ENCODE measurements around the gene MXRA8.

Gene MXRA8

GRCh38 chr1:1365875-1366698, 7.7 kb upstream of the MXRA8 start:
- DNase-seq: no peak

DNA sequence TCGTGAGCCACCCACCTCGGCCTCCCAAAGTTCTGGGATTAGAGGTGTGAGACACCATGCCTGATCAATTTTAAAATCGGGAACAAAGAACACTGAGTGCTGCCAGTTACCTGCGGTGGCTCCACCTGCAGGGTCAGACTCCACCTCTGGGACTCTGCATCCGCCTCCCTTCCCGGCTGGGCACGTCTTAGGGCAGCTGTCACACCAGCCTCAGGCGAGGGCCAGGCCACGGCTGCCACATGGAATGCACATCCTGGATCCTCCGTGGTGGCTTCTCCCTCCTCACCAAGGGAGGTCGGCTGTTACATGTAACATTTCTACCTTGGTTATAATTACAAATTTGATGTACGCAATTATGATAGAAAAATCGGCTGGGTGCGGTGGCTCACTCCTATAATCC, 5.9 kb upstream of the MXRA8 start:
- DNase-seq: no peak

DNA sequence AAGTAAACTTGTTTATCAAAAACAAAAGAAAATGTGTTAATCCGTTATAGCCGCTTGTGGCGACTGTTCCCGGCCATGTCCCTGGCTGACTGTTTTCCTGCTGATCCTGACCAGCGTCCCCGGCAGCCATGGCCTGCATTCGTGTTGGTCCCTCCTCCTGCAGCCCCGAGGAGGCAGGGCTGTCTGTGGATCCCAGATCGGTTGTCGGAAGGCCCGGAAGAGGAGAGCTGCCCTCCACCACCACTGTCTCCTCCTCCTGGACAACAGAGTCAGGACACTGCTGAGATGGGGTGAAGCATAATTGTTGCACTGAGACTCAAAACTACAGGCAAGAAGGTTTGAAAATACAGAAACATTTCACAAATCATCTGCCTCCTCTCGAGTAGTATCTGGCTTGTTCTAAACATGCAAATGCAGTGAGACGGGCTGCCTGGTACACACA, 3.6 kb upstream of the MXRA8 start:
- DNase-seq: no peak

GRCh38 chr1:1361233-1361981, 3.1 kb upstream of the MXRA8 start:
- DNase-seq: no peak

GRCh38 chr1:1360506-1361169, 2.3 kb upstream of the MXRA8 start:
- no peak for DNase-seq

- DNase-seq: no peak
Measured at GRCh38 chr1:1359664-1360468, 1.5 kb upstream of the MXRA8 start.

DNA sequence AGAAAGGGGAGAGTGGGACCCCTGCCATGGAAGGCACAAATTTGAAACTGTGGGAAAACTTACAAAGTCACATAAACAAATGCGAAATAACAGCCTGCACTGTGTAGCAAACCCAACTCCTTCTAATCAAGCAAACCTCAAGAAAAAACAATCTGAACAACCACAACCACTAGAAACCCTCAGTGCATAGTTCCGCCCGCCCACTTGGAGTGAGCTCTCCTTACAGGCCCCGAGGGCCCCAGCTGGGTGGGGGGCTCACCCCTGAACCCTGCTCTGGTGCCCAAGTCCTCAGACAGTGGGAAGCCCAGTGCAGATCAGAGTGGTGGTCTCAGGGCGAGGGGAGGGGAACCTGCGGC, 931 bp upstream of the MXRA8 start:
- DNase-seq: no peak

DNA sequence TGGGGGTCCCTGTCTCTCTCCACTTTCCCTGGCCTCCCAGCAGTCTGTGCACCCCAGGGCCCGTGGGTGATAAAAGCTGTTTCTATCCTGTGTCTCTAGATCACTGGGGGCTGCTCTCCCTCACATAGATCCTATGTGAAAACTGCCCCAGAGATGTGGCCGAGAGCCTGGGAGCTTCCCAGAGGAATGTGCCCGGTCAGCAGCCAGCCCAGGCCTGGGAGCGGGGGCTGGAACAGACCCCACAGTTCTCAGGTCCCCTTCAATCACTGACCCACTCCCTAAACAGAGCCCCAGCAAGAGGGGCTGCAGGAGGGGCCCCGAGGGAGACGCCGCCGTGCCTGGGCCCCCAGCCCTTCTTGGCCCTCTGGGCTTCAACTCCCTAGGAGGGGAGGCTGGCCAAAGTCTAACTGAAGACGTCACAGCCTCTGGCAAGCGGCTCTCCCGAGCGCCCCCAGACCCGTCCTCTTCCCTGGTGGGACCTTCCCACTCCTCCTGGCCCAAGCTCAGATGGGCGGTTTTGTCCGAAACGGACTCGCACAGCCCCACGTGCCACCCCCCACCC, 403 bp downstream of the MXRA8 start:
- DNase-seq: no peak

- no peak for DNase-seq
Measured at GRCh38 chr1:1356796-1357401, 1.5 kb downstream of the MXRA8 start.

DNA sequence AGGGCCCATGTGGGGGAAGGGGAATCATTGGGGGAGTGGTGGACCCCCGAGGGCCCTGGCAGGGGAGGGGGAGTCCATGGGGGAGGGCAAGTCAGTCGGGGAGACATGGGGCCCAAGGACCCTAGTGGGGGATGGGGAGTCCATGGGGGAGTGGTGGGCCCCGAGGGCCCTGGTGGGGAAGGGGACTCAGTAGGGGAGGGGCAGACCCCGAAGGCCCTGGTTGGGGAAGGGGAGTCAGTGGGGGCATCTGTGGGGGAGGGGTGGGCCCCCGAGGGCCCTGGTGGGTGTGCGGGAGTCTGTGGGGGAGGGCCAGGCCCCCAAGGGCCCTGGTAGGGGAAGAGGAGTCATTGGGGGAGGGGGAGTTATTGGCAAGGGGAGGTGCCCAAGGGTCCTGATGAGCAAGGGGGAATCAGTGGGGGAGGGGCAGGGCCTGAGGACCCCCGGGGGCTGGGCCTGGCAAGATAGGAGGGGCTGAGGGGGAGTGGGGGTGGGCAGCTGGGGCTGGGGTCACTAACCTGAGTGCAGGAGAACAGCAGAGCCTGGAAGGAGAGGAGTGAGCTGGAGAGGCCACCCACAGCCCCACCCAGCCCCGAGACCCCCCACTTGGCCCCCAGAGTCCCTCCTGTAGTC, 2.1 kb downstream of the MXRA8 start:
- DNase-seq: no peak

DNA sequence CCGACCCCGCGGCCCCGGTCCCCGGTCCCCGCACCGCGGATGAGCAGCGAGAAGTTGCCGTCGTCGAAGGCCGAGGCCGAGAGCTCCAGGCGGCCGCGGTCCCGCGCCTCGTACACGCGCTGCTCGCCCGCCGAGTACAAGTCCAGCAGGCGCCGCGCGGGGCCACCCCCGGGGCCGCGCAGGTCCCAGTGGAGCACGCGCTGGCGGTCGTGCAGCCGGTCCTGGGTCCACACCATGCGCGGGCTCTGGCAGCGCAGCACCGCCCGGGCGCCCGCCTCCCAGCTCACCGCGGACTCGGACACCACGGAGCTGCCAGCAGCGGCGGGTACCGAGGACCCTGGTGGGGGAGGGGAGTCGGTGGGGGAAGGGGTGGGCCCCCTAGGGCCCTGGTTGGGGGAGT, 2.9 kb downstream of the MXRA8 start:
- DNase-seq: no peak

DNA sequence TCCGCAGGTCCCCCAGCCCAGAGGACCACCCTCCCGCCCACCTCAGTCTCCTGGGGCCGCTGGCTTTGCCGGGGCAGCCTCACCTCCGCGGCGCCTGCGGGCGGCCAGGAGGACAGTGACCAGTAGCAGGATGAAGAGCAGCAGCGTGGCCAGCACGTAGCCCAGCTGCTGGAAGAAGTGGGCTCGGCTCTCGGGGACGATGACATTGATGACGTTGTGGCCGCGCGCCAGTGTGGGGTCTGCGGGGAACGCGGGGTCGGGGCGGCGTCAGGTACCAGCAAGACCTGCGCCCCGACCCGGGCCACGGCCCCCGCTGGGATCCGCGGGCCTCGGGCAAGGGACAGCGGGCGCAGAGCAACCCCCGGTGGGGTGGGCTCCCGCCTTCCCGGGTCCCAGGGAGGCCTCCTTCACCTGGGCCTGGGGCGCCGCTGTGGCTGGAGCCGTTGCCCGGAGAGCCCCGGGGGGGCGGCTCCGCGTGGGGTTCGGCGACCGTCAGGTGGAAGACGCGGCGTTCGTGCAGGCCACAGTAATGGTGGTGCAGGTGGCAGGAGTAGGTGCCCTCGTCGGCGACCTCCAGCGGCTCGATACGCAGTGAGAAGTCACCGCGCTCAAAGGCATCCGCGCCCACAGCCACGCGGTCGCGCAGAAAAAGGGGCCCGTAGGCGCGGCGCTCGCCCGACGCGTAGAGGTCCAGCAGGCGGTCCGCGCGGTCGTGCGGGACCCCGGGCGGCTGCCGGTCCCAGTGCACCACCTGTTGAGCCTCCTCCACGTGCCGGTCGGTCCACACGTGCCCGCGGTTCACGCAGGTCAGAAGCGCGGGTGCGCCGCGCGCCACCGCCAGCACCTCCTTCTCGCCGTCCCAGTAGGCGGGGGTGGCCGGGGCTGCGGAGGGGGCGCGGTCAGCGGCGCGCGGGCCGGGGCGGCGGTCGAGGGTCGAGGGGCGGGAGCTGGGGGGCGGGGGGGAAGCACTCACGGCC, 3.8 kb downstream of the MXRA8 start:
- DNase-seq: no peak

DNA sequence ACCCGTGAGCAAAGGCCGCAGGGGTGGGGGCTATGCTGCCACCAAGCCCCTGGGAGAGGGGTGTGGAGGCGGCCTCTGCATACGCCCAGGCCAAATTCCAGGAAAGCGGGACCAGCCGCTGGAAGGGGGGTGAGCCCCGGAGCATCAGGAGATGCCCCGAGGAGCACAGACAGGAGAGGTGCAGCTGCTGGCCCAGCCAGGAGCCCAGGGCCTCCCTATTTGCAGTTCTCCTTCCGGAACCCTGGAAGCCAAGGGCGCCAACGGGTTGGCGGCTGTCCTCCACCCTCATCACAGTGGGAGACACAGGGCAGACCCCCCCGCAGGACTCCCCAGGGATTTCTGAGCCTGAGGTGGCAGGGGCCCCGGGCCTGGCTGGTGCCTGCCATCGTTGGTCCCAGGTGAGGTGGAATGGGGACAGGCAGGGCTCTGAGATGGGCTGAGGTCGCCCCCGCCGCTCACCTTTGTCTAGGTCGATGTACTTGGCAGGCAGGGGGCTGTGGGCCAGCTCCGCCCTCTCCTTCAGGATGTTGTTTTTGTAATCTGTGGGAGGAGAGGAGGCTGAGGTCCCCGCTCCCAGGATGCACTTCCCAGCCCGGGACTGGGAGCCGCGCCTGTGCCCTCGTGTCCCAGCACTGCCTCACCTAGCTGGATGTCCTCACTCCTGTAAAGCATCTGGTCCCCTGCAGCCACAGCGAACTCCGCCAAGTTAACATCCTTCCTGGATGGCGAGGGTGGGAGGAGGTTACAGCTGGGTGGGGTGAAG, 4.8 kb downstream of the MXRA8 start:
- DNase-seq: no peak

DNA sequence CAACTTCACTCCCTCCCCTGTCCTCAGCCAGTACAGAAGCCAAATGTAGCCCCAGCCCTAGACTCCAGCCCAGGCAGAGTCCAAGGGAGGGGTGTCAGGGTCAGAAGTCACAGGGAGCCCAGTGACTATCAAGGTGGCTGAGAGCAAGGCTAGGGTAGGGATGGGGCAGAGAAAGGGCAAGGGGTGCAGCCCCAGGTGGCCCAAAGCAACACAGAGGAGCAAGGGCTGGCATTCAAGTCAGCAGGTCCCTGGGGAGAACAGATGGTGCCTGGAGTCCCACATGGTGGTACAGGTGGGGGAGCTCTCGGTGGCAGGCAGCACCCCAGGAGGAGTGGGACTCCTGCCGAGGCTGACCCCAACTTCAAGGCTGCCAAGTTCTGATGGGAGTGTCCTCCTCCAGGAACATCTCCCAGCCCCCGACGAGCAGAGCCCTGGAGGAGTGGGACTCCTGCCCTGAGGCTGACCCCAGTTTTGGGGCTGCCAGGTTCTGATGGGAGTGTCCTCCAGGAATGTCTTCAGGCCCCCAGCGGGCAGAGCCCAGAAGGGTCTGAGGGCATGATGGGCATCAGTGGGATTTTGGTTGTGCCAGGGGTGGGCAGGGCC, 5.5 kb downstream of the MXRA8 start:
- DNase-seq: peak; percentile 17

- DNase-seq: no peak
Measured at GRCh38 chr1:1351511-1352427, 6.6 kb downstream of the MXRA8 start.

DNA sequence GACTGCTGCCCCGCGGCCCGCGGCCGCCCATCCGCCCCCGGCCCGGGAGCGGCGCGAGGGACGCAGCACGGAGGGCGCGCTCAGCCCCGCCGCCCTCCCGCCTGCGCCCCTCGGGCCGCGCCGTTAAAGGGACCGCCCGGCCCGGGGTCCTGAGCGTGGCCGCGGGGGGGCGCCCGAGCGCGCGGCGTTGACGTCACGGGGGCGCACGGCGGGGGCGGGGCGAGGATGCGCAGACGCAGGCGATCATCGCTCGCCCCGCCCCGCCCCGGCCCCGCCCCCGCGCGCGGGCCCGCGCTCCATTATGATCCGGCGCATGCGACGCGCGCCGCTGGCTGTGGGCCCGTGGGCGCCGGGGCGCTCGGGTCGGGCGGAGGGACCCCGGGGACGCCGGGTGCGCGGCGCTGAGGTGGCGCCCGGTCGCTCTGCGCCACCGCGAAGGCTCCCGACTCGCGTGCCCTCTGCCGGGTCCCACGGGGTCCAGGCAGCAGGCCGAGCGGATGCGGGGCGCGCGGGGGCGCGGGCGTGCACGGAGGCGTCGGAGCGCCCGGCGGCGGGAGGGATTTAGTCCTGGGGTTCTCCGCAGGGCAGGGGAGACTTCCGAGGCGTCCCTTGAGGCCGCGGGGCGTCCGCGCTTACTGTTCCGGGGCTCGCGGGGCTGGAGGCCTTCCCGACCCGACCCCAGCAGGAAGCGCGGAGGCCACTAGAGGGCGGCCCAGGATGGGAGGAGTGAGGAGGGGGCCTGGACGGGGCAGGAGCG, 8.9 kb downstream of the MXRA8 start, which contains the start of gene DVL1:
TSS of gene DVL1 (minus strand) at position 163 of the 757 bp plus-strand sequence. CDS start 353 bp downstream, outside the sequence.
- DNase-seq: no peak
